ENCODE measurements around the gene MKNK2.

GRCh38 chr19:2036424-2036823, 14.6 kb downstream of the MKNK2 start:
- TF ChIP-seq POLR2A (IDR thresholded peaks at IDR 0.05) (no peak), CTCF (IDR thresholded peaks at IDR 0.05) (no peak)

All from uterus (tissue), 2 donors.